WTC11 (cell line): ENCODE data around the gene PHLDA2. TPM values are rescaled to one million over a fixed set of nuclear protein-coding genes. Genes with fewer than 3 reads are reported as not detected.

Source experiments
- ATAC-seq: fragments of 200-7000 bp; cut with Tn5 transposase; 2 replicates; pipeline ENCODE4 v1.10.0; 2021; ENCODE audit warnings: mild to moderate bottlenecking, moderate library complexity
- CTCF ChIA-PET: fragments of 300-600 bp; sonication (Branson Sonifier 250); formaldehyde crosslinking; loops from one replicate; lab custom pipeline; 2021; ENCODE audit warnings: antibody characterized with exemption; lab: Charles Lee
- POLR2A ChIA-PET: fragments of 350-600 bp; sonication (Branson Sonifier 250); formaldehyde crosslinking; loops from one replicate; lab custom pipeline; 2021; ENCODE audit warnings: antibody characterized with exemption; lab: Charles Lee
- DNase-seq: peaks from one replicate; pipeline ENCODE4 v3.0.0; 2021; ENCODE audit warnings: low spot score
- H3K27ac Mint-ChIP-seq: 2 replicates; pipeline ENCODE4 v1.8.0; 2021; ENCODE audit warnings: mixed read lengths
- H3K27me3 Mint-ChIP-seq: 2 replicates; pipeline ENCODE4 v1.8.0; 2021; ENCODE audit warnings: low read depth, mild to moderate bottlenecking, moderate library complexity, mixed read lengths
- H3K36me3 Mint-ChIP-seq: 2 replicates; pipeline ENCODE4 v1.8.0; 2021; ENCODE audit warnings: mixed read lengths
- H3K4me1 Mint-ChIP-seq: 2 replicates; pipeline ENCODE4 v1.8.0; 2022; ENCODE audit warnings: mixed read lengths
- H3K4me3 Mint-ChIP-seq: 2 replicates; pipeline ENCODE4 v1.8.0; 2021; ENCODE audit warnings: mild to moderate bottlenecking, moderate library complexity, mixed read lengths
- H3K9me3 Mint-ChIP-seq: 2 replicates; pipeline ENCODE4 v1.8.0; 2021; ENCODE audit warnings: mixed read lengths
- CBFB ChIP-seq: sonication (generic); formaldehyde crosslinking; IDR thresholded peaks from 2 replicates; pipeline ENCODE4 v1.8.1; 2022; ENCODE audit warnings: mild to moderate bottlenecking, low read depth, missing genetic modification reagents
- E2F5 ChIP-seq: sonication (generic); formaldehyde crosslinking; IDR thresholded peaks from 2 replicates; pipeline ENCODE4 v1.8.1; 2022; ENCODE audit warnings: mild to moderate bottlenecking, moderate library complexity, missing genetic modification reagents
- ELF4 ChIP-seq: sonication (generic); formaldehyde crosslinking; IDR thresholded peaks from 2 replicates; pipeline ENCODE4 v1.8.1; 2022; ENCODE audit warnings: low read depth, mild to moderate bottlenecking, moderate library complexity, missing genetic modification reagents
- ESRRA ChIP-seq: sonication (generic); formaldehyde crosslinking; IDR thresholded peaks from 2 replicates; pipeline ENCODE4 v1.8.1; 2022; ENCODE audit warnings: mild to moderate bottlenecking, missing genetic modification reagents, borderline replicate concordance
- FOXP1 ChIP-seq: sonication (generic); formaldehyde crosslinking; IDR thresholded peaks from 2 replicates; pipeline ENCODE4 v1.8.0; 2022; ENCODE audit warnings: missing genetic modification reagents, mild to moderate bottlenecking, moderate library complexity, borderline replicate concordance
- GABPB1 ChIP-seq: sonication (generic); formaldehyde crosslinking; IDR thresholded peaks from 2 replicates; pipeline ENCODE4 v1.8.1; 2023; ENCODE audit warnings: mild to moderate bottlenecking, missing genetic modification reagents
- KAT7 ChIP-seq: sonication (generic); formaldehyde crosslinking; IDR thresholded peaks from 2 replicates; pipeline ENCODE4 v1.8.1; 2023; ENCODE audit warnings: missing genetic modification reagents, mild to moderate bottlenecking, borderline replicate concordance
- MAX ChIP-seq: sonication (generic); formaldehyde crosslinking; IDR thresholded peaks from 2 replicates; pipeline ENCODE4 v1.8.0; 2022; ENCODE audit warnings: mild to moderate bottlenecking, missing genetic modification reagents
- MYBL2 ChIP-seq: sonication (generic); formaldehyde crosslinking; IDR thresholded peaks from 2 replicates; pipeline ENCODE4 v1.8.1; 2023; ENCODE audit warnings: mild to moderate bottlenecking, moderate library complexity, missing genetic modification reagents
- RELA ChIP-seq: sonication (generic); formaldehyde crosslinking; IDR thresholded peaks from 2 replicates; pipeline ENCODE4 v1.8.1; 2022; ENCODE audit warnings: missing genetic modification reagents, mild to moderate bottlenecking, borderline replicate concordance
- SMAD3 ChIP-seq: sonication (generic); formaldehyde crosslinking; IDR thresholded peaks from 2 replicates; pipeline ENCODE4 v1.8.0; 2022; ENCODE audit warnings: missing genetic modification reagents, mild to moderate bottlenecking, borderline replicate concordance
- SMAD4 ChIP-seq: sonication (generic); formaldehyde crosslinking; IDR thresholded peaks from 2 replicates; pipeline ENCODE4 v1.8.0; 2022; ENCODE audit warnings: mild to moderate bottlenecking, missing genetic modification reagents
- TCF7 ChIP-seq: sonication (generic); formaldehyde crosslinking; IDR thresholded peaks from 2 replicates; pipeline ENCODE4 v1.8.0; 2022; ENCODE audit warnings: mild to moderate bottlenecking, low read depth, missing genetic modification reagents, moderate library complexity
- TEAD1 ChIP-seq: sonication (generic); formaldehyde crosslinking; IDR thresholded peaks from 2 replicates; pipeline ENCODE4 v1.8.0; 2022; ENCODE audit warnings: mild to moderate bottlenecking, missing genetic modification reagents
- TEAD4 ChIP-seq: sonication (generic); formaldehyde crosslinking; IDR thresholded peaks from 2 replicates; pipeline ENCODE4 v1.8.0; 2022; ENCODE audit warnings: mild to moderate bottlenecking, missing genetic modification reagents
- TP53 ChIP-seq: sonication (generic); formaldehyde crosslinking; IDR thresholded peaks from 2 replicates; pipeline ENCODE4 v1.8.1; 2023; ENCODE audit warnings: mild to moderate bottlenecking, missing genetic modification reagents
- ZBTB21 ChIP-seq: sonication (generic); formaldehyde crosslinking; IDR thresholded peaks from 2 replicates; pipeline ENCODE4 v1.8.1; 2023; ENCODE audit warnings: mild to moderate bottlenecking, missing genetic modification reagents, borderline replicate concordance
- ZBTB43 ChIP-seq: sonication (generic); formaldehyde crosslinking; IDR thresholded peaks from 2 replicates; pipeline ENCODE4 v1.8.1; 2023; ENCODE audit warnings: mild to moderate bottlenecking, missing genetic modification reagents
- ZNF219 ChIP-seq: sonication (generic); formaldehyde crosslinking; IDR thresholded peaks from 2 replicates; pipeline ENCODE4 v1.8.0; 2023; ENCODE audit warnings: missing genetic modification reagents, mild to moderate bottlenecking, borderline replicate concordance
- ZNF232 ChIP-seq: sonication (generic); formaldehyde crosslinking; IDR thresholded peaks from 2 replicates; pipeline ENCODE4 v1.8.0; 2022; ENCODE audit warnings: mild to moderate bottlenecking, missing genetic modification reagents
- ZNF263 ChIP-seq: sonication (generic); formaldehyde crosslinking; IDR thresholded peaks from 2 replicates; pipeline ENCODE4 v1.8.1; 2022; ENCODE audit warnings: low read depth, mild to moderate bottlenecking, moderate library complexity, missing genetic modification reagents
- ZNF317 ChIP-seq: sonication (generic); formaldehyde crosslinking; IDR thresholded peaks from 2 replicates; pipeline ENCODE4 v1.8.1; 2023; ENCODE audit warnings: low read depth, mild to moderate bottlenecking, moderate library complexity, missing genetic modification reagents, borderline replicate concordance
- ZNF423 ChIP-seq: fragments of 250-450 bp; sonication (Bioruptor Pico); IDR thresholded peaks from 2 replicates; pipeline ENCODE4 v2.1.2; 2022; ENCODE audit warnings: mild to moderate bottlenecking, moderate library complexity
- total RNA-seq: library from RNA; stranded (reverse); gene quantifications from 3 replicates; pipeline ENCODE4 v1.2.3, GENCODE V29; 2021
- TF ChIP-seq, protein P1 (sequence below): sonication (generic); formaldehyde crosslinking; IDR thresholded peaks from 2 replicates; pipeline ENCODE4 v1.8.1; 2023; ENCODE audit warnings: mild to moderate bottlenecking, missing genetic modification reagents, moderate library complexity
- TF ChIP-seq, protein P2 (sequence below): sonication (generic); formaldehyde crosslinking; IDR thresholded peaks from 2 replicates; pipeline ENCODE4 v1.8.0; 2022; ENCODE audit warnings: mild to moderate bottlenecking, missing genetic modification reagents
- TF ChIP-seq, protein P3 (sequence below): sonication (generic); formaldehyde crosslinking; IDR thresholded peaks from 2 replicates; pipeline ENCODE4 v1.8.1; 2023; ENCODE audit warnings: mild to moderate bottlenecking, missing genetic modification reagents, moderate library complexity
- TF ChIP-seq, protein P4 (sequence below): fragments of 200-600 bp; IDR thresholded peaks from 2 replicates; pipeline ENCODE4 v1.8.0; 2022; ENCODE audit warnings: antibody characterized with exemption
- TF ChIP-seq, protein P5 (sequence below): sonication (generic); formaldehyde crosslinking; IDR thresholded peaks from 2 replicates; pipeline ENCODE4 v1.8.0; 2022; ENCODE audit warnings: mild to moderate bottlenecking, missing genetic modification reagents

The PHLDA2 gene
- total RNA-seq, 1 experiment from 2014 or later = 9.6 TPM

DNA sequence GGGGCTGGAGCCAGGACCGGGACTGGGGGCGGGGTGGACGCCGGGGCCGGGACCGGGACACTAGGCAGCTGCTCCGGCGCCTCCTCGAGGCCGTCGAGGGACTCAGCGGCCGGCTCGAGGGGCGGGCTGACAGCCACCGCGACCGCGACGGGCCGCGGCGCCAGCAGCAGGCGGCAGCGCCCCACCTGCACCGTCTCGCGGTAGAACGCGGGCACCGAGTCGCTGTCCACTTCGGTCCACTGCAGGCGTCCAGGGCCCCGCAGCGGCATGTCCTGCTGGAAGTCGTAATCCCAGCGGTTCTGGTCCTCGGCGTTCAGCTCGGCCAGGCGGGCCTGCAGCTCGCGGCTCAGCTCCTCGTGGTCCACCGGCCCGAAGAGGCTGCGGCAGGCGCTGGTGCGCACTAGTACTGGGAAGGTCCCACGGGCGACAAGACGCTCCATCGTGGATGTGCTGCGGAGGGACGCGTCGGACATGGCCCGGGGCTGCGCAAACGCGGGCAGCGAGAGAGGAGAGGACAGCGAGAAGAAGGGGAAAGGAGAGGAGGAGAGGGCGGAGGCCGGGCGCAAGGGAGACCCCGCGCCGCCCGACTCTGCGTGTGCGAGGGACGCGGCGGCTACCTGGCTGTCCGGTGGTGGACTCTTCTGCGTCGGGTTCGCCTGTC is 44.1 kb downstream of the PHLDA2 start:
- no peak overlapping the region for H3K27ac Mint-ChIP-seq
- CTCF ChIA-PET = interaction anchor here (0.6 to 12.8 kb wide), 13 partner anchors 10 to 456 kb away, joined by 3 to 369 read pairs (median 3); no protein-coding TSS in a partner anchor
- peak overlapping the region; percentile 81 for H3K4me3 Mint-ChIP-seq
- peaks cover 72% of the 10 kb centered on the region for H3K27me3 Mint-ChIP-seq
- POLR2A ChIA-PET = interaction anchor here (0.8 to 2.2 kb wide), 6 partner anchors 24 to 352 kb away, joined by 3 to 9 read pairs (median 4); no protein-coding TSS in a partner anchor
- H3K36me3 Mint-ChIP-seq = 0 out of 2 replicates have a peak, but pooled peaks cover 4% of the 10 kb centered on the region
- ATAC-seq (peak; percentile 11), DNase-seq (peak; percentile 66)
- H3K9me3 Mint-ChIP-seq = no peaks in the 10 kb centered on the region
- peaks cover 26% of the 10 kb centered on the region for H3K4me1 Mint-ChIP-seq
- TF ChIP-seq E2F5 (CRISPR knock-in tag) (0 out of 2 replicates have a peak, but pooled peaks have one; percentile 76), ZNF219 (CRISPR knock-in tag) (peak; percentile 84; the same call in 1 of the 2 replicates), TP53 (peak; percentile 13; the same call in 1 of the 2 replicates), KAT7 (CRISPR knock-in tag) (0 out of 2 replicates have a peak, but pooled peaks have one; percentile 39), SMAD3 (CRISPR knock-in tag) (no peak), ZNF232 (CRISPR knock-in tag) (no peak), ZNF263 (CRISPR knock-in tag) (peak; percentile 49; the same call in 1 of the 2 replicates), ELF4 (0 out of 2 replicates have a peak, but pooled peaks have one; percentile 26), CBFB (CRISPR knock-in tag) (0 out of 2 replicates have a peak, but pooled peaks have one; percentile 79), ZNF317 (CRISPR knock-in tag) (peak; percentile 34; the same call in 1 of the 2 replicates), GABPB1 (CRISPR knock-in tag) (no peak), ZBTB43 (CRISPR knock-in tag) (peak; percentile 90), ESRRA (CRISPR knock-in tag) (peak; percentile 93), RELA (peak; percentile 94; the same call in 1 of the 2 replicates), TEAD1 (CRISPR knock-in tag) (peak; percentile 55), TCF7 (CRISPR knock-in tag) (no peak), FOXP1 (CRISPR knock-in tag) (peak; percentile 95; the same call in 1 of the 2 replicates), MAX (peak; percentile 94), TEAD4 (CRISPR knock-in tag) (0 out of 2 replicates have a peak, but pooled peaks have one; percentile 81), SMAD4 (CRISPR knock-in tag) (0 out of 2 replicates have a peak, but pooled peaks have one; percentile 71), ZBTB21 (CRISPR knock-in tag) (0 out of 2 replicates have a peak, but pooled peaks have one; percentile 68), ZNF423 (CRISPR knock-in tag) (no peak), MYBL2 (peak; percentile 61; the same call in 1 of the 2 replicates)
- TF ChIP-seq, protein P1, sequence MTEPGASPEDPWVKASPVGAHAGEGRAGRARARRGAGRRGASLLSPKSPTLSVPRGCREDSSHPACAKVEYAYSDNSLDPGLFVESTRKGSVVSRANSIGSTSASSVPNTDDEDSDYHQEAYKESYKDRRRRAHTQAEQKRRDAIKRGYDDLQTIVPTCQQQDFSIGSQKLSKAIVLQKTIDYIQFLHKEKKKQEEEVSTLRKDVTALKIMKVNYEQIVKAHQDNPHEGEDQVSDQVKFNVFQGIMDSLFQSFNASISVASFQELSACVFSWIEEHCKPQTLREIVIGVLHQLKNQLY (CRISPR knock-in tag) = peak; percentile 79; the same call in 1 of the 2 replicates
- TF ChIP-seq, protein P2, sequence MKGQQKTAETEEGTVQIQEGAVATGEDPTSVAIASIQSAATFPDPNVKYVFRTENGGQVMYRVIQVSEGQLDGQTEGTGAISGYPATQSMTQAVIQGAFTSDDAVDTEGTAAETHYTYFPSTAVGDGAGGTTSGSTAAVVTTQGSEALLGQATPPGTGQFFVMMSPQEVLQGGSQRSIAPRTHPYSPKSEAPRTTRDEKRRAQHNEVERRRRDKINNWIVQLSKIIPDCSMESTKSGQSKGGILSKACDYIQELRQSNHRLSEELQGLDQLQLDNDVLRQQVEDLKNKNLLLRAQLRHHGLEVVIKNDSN (CRISPR knock-in tag) = 0 out of 2 replicates have a peak, but pooled peaks have one; percentile 61
- TF ChIP-seq, protein P3, sequence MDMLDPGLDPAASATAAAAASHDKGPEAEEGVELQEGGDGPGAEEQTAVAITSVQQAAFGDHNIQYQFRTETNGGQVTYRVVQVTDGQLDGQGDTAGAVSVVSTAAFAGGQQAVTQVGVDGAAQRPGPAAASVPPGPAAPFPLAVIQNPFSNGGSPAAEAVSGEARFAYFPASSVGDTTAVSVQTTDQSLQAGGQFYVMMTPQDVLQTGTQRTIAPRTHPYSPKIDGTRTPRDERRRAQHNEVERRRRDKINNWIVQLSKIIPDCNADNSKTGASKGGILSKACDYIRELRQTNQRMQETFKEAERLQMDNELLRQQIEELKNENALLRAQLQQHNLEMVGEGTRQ (CRISPR knock-in tag) = 0 out of 2 replicates have a peak, but pooled peaks have one; percentile 18
- TF ChIP-seq, protein P4, sequence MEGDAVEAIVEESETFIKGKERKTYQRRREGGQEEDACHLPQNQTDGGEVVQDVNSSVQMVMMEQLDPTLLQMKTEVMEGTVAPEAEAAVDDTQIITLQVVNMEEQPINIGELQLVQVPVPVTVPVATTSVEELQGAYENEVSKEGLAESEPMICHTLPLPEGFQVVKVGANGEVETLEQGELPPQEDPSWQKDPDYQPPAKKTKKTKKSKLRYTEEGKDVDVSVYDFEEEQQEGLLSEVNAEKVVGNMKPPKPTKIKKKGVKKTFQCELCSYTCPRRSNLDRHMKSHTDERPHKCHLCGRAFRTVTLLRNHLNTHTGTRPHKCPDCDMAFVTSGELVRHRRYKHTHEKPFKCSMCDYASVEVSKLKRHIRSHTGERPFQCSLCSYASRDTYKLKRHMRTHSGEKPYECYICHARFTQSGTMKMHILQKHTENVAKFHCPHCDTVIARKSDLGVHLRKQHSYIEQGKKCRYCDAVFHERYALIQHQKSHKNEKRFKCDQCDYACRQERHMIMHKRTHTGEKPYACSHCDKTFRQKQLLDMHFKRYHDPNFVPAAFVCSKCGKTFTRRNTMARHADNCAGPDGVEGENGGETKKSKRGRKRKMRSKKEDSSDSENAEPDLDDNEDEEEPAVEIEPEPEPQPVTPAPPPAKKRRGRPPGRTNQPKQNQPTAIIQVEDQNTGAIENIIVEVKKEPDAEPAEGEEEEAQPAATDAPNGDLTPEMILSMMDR = no peak
- TF ChIP-seq, protein P5, sequence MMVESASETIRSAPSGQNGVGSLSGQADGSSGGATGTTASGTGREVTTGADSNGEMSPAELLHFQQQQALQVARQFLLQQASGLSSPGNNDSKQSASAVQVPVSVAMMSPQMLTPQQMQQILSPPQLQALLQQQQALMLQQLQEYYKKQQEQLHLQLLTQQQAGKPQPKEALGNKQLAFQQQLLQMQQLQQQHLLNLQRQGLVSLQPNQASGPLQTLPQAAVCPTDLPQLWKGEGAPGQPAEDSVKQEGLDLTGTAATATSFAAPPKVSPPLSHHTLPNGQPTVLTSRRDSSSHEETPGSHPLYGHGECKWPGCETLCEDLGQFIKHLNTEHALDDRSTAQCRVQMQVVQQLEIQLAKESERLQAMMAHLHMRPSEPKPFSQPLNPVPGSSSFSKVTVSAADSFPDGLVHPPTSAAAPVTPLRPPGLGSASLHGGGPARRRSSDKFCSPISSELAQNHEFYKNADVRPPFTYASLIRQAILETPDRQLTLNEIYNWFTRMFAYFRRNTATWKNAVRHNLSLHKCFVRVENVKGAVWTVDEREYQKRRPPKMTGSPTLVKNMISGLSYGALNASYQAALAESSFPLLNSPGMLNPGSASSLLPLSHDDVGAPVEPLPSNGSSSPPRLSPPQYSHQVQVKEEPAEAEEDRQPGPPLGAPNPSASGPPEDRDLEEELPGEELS = peak; percentile 77; the same call in 1 of the 2 replicates
